NB4 (cell line): ENCODE measurements around the gene SMAD2.

Experiments
- CTCF ChIP-seq: IDR thresholded peaks from one replicate; pipeline ENCODE4 v1.5.1; 2012; ENCODE audit warnings: low read depth, low read length
- MAX ChIP-seq: IDR thresholded peaks from 2 replicates; pipeline ENCODE4 v1.6.1; 2011; ENCODE audit warnings: low read depth, low read length

- TF ChIP-seq MAX (no peak), CTCF (no peak)
These were observed 56.8 kb downstream of the SMAD2 start for GRCh38 chr18:47873625-47874024.
